EH (cell line): ENCODE data around the gene CAMK2D.
"Not testable (repeated sequence)": the region's sequence is repeated elsewhere in the genome, so short reads cannot be mapped to it uniquely, and the experiment has no call there.

ENCODE experiments used
- DNase-seq: peaks from one replicate; pipeline ENCODE4 v3.0.0-alpha.2; 2015; ENCODE audit warnings: low read depth

CAMK2D gene

GRCh38 chr4:113761620-113762185 lies at the start of gene CAMK2D:
Gene CAMK2D, minus strand, starts transcription at chr4:113761738. Its CDS starts 670 bp downstream, at chr4:113761068.
- DNase-seq: peak; percentile 86

DNA sequence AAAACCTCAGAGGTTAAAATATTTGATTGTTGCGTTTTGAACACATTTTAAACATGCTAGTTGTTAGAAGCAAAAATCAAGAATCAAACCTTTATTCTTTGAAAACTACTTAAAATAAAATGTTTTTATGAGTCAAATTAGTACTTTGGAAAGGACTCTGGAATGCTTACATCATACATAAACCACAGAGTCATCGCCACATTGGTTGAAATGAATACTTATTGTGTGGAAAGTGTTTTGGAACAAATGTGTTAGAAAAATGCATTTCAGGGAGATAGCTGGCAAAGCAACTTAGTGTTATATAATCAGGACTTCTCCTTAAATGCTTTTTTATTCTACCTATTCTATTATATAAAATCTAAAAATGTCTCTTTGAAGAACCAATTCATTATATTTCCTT lies 49.4 kb upstream of the CAMK2D start:
- DNase-seq: peak; percentile 70

DNA sequence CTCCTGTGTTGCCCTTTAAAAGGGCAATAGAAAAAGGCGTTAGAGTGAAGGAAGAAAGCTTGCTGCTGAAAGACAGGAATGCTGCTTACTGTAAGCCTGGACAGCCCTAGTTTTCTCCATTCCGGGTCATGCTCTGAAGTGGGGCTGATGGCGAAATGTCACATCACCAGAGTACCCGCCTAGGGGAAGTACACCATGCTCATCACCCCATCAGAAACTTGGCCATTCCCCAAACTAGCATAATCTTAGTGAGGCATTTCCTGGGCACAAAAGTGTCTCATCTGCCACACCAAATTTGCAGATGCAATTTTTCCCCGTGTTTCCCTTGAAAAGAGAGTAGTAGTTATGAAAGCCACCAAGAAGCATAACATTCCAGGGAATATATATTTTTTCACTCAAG lies 47.8 kb upstream of the CAMK2D start:
- DNase-seq: peak; percentile 49

DNA sequence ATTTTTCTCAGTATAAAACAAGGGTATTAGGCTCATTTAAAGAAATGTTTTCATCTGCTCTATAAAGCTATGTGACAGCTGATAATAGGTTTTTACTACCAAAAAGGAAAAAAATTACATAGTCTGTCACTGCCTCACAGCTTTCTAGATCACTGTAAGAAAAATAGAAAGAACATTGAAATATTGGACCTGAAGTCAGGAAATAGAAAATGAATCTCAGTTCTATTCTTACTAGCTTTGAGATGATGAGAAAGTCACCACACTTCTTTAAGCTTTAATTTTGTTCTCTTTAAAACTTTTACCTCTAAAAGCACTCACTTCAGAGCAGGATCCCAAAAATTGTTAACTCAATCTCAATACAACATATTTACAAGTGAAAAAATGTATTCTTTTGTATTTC lies 45.3 kb upstream of the CAMK2D start:
- DNase-seq: no peak

GRCh38 chr4:113801882-113802281 lies 40.3 kb upstream of the CAMK2D start:
- DNase-seq: no peak

GRCh38 chr4:113796381-113796780 lies 34.8 kb upstream of the CAMK2D start:
- not testable (repeated sequence) for DNase-seq

- no peak for DNase-seq
Measured at GRCh38 chr4:113790478-113790877, 28.9 kb upstream of the CAMK2D start.

DNA sequence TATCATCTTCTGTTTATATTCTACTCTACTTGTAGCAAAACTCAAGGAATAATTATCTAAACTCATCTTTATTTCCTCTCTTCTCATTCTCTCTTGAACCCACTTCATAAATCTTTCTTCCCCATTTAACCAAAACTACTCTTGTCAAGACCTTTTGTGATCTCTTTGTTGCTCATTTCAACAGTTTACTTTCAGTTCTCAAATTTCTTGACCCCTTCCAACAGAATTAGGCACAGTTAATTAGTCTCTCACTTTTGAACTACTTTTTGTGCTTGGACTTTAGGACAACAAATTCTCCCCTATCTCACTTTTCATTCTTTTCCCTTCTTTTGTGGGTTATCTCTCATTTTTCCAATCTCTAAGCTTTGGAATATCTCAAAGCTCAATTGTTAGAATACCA lies 27.4 kb upstream of the CAMK2D start:
- DNase-seq: no peak

DNA sequence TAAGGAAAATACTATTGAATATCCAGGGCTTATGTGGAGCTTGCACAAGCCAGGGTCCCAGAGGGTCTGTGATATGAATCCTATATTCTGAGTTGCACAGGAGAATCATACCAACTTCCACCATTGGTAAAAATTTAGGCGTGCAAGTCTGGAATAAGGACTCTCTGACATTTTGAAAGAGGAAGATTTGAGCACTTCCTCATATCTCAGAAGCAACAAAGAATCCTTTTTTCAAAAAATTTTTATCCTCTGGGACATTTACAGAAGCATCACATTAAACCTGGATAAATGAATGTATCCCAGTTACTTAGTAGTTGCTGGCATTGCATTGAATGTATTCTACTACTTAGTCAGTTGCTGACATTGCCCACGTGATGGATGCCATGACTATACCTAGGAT lies 24.2 kb upstream of the CAMK2D start:
- DNase-seq: no peak

- DNase-seq: peak; percentile 97
Measured at GRCh38 chr4:113784497-113785250, 23.1 kb upstream of the CAMK2D start.

GRCh38 chr4:113783701-113784100 lies 22.2 kb upstream of the CAMK2D start:
- DNase-seq: no peak

- DNase-seq: no peak
Measured at GRCh38 chr4:113783289-113783688, 21.8 kb upstream of the CAMK2D start.

DNA sequence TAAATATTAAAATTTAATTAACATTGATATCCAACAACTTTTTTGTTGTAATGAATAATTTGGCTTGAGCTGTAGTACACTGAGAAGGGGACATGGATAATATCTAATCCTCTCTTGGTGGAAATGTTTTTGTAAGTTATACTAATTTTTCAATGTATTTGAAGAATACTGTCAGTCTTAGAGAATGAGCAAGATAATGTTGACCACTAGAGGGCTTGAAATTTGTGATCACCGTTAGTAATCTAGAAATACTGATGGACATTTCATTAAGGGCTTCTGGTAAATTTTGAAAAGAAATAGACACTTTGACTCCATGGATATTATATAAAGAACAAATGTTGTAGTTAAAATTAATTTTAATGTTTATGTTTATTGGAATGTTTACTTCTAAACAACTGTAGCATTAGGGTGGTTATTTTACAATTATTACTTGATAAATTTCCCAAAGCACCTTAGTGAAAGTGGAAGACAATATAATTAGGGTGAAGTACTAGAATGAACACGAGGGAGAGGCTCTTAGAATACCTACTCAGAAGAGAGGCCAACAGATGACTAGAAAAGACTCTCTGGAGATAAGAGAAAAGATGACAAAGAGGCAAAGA lies 20.0 kb upstream of the CAMK2D start:
- DNase-seq: peak; percentile 50

- DNase-seq: no peak
Measured at GRCh38 chr4:113776679-113777078, 15.1 kb upstream of the CAMK2D start.

- DNase-seq: no peak
Measured at GRCh38 chr4:113776016-113776415, 14.5 kb upstream of the CAMK2D start.

- no peak for DNase-seq
Measured at GRCh38 chr4:113773756-113774155, 12.2 kb upstream of the CAMK2D start.

- no peak for DNase-seq
Measured at GRCh38 chr4:113773014-113773413, 11.5 kb upstream of the CAMK2D start.

DNA sequence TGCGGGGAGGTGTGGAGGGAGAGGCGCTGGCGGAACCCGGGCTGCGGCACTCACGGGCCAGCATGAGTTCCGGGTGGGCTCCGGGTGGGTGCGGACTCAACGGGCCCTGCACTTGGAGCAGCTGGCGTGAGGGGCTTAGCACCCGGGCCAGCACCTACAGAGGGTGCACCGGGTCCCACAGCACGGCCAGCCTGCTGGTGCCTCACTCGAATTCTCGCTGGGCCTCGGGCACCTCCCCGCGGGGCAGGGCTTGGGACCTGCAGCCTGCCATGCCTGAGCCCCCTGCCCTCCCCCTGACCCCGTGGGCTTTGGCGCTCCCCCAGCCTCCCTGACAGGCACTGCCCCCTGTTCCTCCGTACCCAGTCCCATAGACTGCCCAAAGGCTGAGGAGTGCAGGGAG lies 10.8 kb upstream of the CAMK2D start:
- DNase-seq: no peak

DNA sequence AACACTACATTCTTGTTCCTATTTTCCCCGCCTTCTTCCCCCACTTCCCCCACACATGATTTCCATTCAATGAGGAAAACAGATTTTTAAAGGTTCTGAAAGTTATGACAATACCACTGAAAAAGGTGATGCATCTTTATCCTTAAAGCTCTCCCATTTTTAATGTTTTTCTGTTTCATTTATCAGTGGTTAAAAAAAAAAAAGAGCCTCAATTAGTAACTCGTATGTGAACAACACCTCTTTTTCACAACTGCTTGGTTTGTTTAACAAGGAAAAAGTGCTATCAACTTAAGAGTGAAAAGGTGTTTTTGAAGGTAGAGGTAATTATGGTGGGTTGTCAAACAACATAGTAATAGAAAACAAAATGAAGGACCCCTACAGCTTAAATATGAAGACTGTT lies 8.2 kb upstream of the CAMK2D start:
- DNase-seq: no peak

DNA sequence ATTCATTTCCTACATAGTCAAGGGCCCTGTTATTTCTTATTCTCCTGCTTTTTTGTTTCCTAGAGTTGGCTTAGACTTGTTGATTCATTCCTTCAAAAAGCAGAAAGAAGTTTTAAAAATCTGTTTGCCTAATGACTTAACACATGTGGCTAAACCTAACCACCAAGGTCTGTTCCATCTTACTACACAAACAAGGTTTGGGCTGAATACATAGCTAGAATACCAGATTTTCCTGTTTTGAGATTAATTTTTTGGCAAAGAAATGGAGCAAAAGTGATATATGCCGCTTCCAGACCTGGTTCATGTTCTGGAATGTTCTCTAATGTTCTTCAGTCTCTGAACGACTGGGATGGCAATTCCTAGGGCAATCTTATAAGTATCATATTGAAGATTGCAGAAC lies 7.4 kb upstream of the CAMK2D start:
- no peak for DNase-seq

DNA sequence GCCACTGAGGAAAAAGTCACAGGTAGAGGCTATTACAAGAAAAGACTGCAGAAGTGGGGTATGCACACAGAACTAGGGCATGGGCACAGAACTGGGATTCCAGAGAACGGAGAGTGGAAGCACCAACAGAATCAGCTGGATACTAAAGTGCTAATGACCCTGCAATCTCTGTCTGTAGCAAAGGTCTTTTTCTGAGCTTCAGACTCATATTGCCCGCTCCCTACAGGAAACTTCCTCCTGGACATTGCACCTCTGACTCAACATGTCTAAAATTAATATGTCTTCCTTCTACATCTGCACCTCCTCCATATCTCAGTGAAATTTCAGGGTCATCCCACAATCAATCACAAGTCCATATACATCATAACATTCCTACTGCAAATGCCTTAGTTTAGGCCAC lies 5.3 kb upstream of the CAMK2D start:
- DNase-seq: no peak

- no peak for DNase-seq
Measured at GRCh38 chr4:113764720-113765264, 3.3 kb upstream of the CAMK2D start.

- not testable (repeated sequence) for DNase-seq
Measured at GRCh38 chr4:113763923-113764322, 2.4 kb upstream of the CAMK2D start.

DNA sequence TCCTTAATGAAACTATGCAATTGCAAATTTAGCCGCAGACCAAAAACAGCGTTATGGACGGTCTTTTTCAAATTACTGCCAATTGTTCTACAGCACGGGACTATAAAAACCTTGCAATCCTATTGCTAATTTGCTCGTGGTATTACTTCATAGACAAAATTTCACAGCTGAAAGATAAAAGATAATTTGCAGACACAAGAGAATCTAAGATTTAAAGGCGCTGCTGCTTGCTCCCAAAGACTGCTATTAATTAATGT lies 1.4 kb upstream of the CAMK2D start:
- DNase-seq: no peak
